Measurements from ENCODE around the gene WDR27.

Gene WDR27

DNA sequence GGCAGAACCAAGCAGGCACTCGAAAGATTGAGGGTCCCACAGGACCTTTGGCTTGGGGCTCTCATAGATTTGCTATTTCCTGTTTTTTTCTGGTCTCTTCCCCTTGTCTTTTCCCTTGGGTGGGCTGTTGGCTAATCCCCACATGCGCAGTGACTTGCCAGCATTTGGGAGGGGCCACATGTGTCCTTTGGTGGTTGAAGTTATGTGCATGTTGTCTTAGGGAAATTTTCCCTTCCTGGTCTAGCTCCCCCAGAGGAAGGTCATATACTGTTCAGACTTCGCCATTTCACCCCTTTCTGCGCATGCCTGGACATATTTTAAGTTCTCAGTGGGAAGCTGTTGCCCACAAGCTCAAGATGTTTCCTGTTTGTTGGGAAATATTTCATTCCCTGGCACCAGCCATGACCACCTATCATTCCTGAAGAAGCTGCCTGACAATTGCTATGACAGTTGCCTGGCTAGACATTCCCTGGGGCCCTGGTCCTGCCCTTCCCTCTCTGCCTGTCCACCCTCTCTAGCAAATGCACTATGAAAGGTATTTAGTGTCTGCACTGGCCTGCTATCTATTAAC, 292.0 kb downstream of the WDR27 start:
- H4K5ac ChIP-seq (ENCODE audit: low read length): no peak overlapping the region
- H3K4me1 ChIP-seq (ENCODE audit: control insufficient read depth, low read depth, low read length): no peaks in the 10 kb centered on the region

DNA sequence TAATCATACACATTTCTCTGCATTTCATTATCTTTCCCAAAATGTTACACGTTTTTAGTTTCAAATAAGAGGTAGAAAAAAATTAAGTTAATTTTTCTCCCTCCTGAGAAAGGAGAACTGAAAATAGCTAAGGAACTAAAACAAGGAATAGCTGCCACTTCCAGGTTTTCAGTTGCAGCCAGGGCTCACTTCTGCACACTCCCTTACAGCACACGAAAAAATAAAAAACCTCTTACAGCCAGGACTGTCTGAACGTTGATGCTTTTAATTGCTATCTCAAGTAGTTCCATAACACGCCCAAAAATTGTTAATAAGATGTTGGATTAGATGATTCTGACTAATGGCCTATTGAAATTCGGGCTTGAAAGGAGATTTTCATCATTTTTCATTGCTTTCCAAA, 294.5 kb downstream of the WDR27 start:
- Histone ChIP-seq H3K27me3 (ENCODE audit: insufficient read depth, low read length, poor library complexity) (no peaks in the 10 kb centered on the region), H3K9ac (ENCODE audit: low read length) (no peak overlapping the region), H3K27ac (ENCODE audit: low read depth, low read length) (no peak overlapping the region), H2AK5ac (ENCODE audit: low read length) (no peak overlapping the region), H3K4me1 (ENCODE audit: control insufficient read depth, low read depth, low read length) (no peaks in the 10 kb centered on the region), H2BK5ac (ENCODE audit: low read length) (no peak overlapping the region), H3K23ac (ENCODE audit: low read length) (no peak overlapping the region), H2BK15ac (replicated peaks; ENCODE audit: low read depth) (no peak overlapping the region), H4K5ac (ENCODE audit: low read length) (no peak overlapping the region), H4K8ac (ENCODE audit: low read depth, low read length) (no peak overlapping the region), H3K79me1 (ENCODE audit: low read length) (no peaks in the 10 kb centered on the region), H3K79me2 (ENCODE audit: control insufficient read depth, insufficient read depth, low read length) (no peaks in the 10 kb centered on the region), H3K36me3 (ENCODE audit: control insufficient read depth, insufficient read depth, low read length) (no peaks in the 10 kb centered on the region), H3K4ac (ENCODE audit: low read depth, low read length) (no peak overlapping the region), H3K4me3 (ENCODE audit: low read length) (no peak overlapping the region), H2BK120ac (ENCODE audit: low read depth, low read length) (no peak overlapping the region), H3K56ac (ENCODE audit: low read length) (no peak overlapping the region), H3K4me2 (ENCODE audit: low read length) (no peak overlapping the region), H3K18ac (ENCODE audit: low read length) (no peak overlapping the region)
- no peak for DNase-seq
- WGBS (ENCODE audit: extremely low coverage, insufficient coverage, low lambda C conversion rate): no CpG with 5 or more reads among the region's 5 CpGs

More for the DNA sequence above, 292.0 kb downstream of the WDR27 start:
- H3K36me3 ChIP-seq (ENCODE audit: control insufficient read depth, insufficient read depth, low read length): no peaks in the 10 kb centered on the region
- no peak overlapping the region for H3K4ac ChIP-seq (ENCODE audit: low read depth, low read length)
- no peaks in the 10 kb centered on the region for H3K27me3 ChIP-seq (ENCODE audit: insufficient read depth, low read length, poor library complexity)
- no CpG with 5 or more reads among the region's 4 CpGs for WGBS (ENCODE audit: extremely low coverage, insufficient coverage, low lambda C conversion rate)
- no peak overlapping the region for H2BK120ac ChIP-seq (ENCODE audit: low read depth, low read length)
- H4K8ac ChIP-seq (ENCODE audit: low read depth, low read length): no peak overlapping the region
- no peak overlapping the region for H2AK5ac ChIP-seq (ENCODE audit: low read length)
- H2BK5ac ChIP-seq (ENCODE audit: low read length): no peak overlapping the region
- no peak overlapping the region for H2BK15ac ChIP-seq (replicated peaks; ENCODE audit: low read depth)
- no peaks in the 10 kb centered on the region for H3K79me1 ChIP-seq (ENCODE audit: low read length)
- no peak overlapping the region for H3K56ac ChIP-seq (ENCODE audit: low read length)
- H3K9ac ChIP-seq (ENCODE audit: low read length): no peak overlapping the region
- H3K27ac ChIP-seq (ENCODE audit: low read depth, low read length): no peak overlapping the region
- H3K4me3 ChIP-seq (ENCODE audit: low read length): no peak overlapping the region
- no peak overlapping the region for H3K18ac ChIP-seq (ENCODE audit: low read length)
- no peak for DNase-seq
- no peaks in the 10 kb centered on the region for H3K79me2 ChIP-seq (ENCODE audit: control insufficient read depth, insufficient read depth, low read length)
- no peak overlapping the region for H3K4me2 ChIP-seq (ENCODE audit: low read length)
- H3K23ac ChIP-seq (ENCODE audit: low read length): no peak overlapping the region
